Sigmoid colon (tissue), 4 donors: Measurements from ENCODE around the gene IL33.

Experiments used
- CTCF ChIP-seq, 4 experiments: fragments of 450-650 bp in 3 of 4; fragments of 200-600 bp in 1 of 4; IDR thresholded peaks; one replicate each; pipeline ENCODE4 v1.5.1; 2016 to 2019; ENCODE audit warnings: antibody characterized with exemption in 4 of 4, mild to moderate bottlenecking in 3 of 4, moderate library complexity in 2 of 4
- EP300 ChIP-seq, 4 donors: sonication (generic); formaldehyde crosslinking; IDR thresholded peaks; one replicate each; pipeline ENCODE4 v1.6.1; 2017; ENCODE audit warnings: antibody characterized with exemption in 4 of 4
- POLR2A ChIP-seq, 2 donors: fragments of 450-650 bp; IDR thresholded peaks; one replicate each; pipeline ENCODE4 v1.6.1; 2016; ENCODE audit warnings: antibody characterized with exemption in 2 of 2, mild to moderate bottlenecking in 2 of 2, moderate library complexity in 2 of 2
- POLR2AphosphoS5 ChIP-seq, 4 donors: sonication (generic); formaldehyde crosslinking; IDR thresholded peaks; one replicate each; pipeline ENCODE4 v1.6.1; 2017; ENCODE audit warnings: antibody characterized with exemption in 4 of 4

- TF ChIP-seq POLR2AphosphoS5 (IDR thresholded peaks at IDR 0.05) (no peak), POLR2A (IDR thresholded peaks at IDR 0.05) (no peak), CTCF (IDR thresholded peaks at IDR 0.05) (no peak), EP300 (IDR thresholded peaks at IDR 0.05) (no peak)
These were observed 5.6 kb upstream of the IL33 start for GRCh38 chr9:6209966-6210365.
